ENCODE data around the gene CHCHD10. TPM values are rescaled to one million over a fixed set of nuclear protein-coding genes. Genes with fewer than 3 reads are reported as not detected.

Gene CHCHD10
- polyA plus RNA-seq, 1 of the 3 experiments (the other 2 are of a cell fraction) = 70.1 TPM

DNA sequence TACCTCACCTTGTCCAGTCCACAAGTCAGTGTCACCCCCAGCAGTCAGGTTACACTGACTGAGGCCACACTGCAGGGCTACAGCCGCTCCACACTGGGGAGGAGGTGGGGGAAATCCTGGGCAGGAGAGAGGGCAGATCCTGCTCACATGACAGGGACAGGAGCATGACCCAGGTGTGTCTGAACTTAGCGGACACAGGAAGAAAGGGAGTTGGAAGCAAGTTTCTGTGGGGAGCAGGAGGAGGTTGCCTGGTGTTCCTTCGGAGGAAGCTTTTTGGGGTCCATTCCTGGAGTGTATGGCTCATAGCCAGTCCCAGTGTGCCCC is 10.8 kb upstream of the CHCHD10 start:
- Histone ChIP-seq H3K27ac (ENCODE audit: low read depth in 2 of 2, low read length in 1 of 2) (no peak overlapping the region), H3K4me1 (ENCODE audit: control insufficient read depth in 1 of 2, insufficient read depth in 2 of 2, low read depth in 1 of 2, low read length in 1 of 2) (peaks cover 0 to 30% of the 10 kb centered on the region in 2 experiments; a peak in 2 of 4 replicates), H3K4me2 (no peak overlapping the region), H3K36me3 (replicated peaks in 1 of 2; ENCODE audit: control insufficient read depth in 1 of 2, insufficient read depth in 2 of 2, low read length in 1 of 2) (peaks cover 0 to 3% of the 10 kb centered on the region in 2 experiments), H2AFZ (ENCODE audit: low read depth) (no peak overlapping the region), H3F3A (replicated peaks; ENCODE audit: insufficient read depth) (peaks cover 10% of the 10 kb centered on the region), H3K27me3 (ENCODE audit: insufficient read depth) (no peaks in the 10 kb centered on the region), H3K9me3 (no peaks in the 10 kb centered on the region), H3K4me3 (ENCODE audit: low read depth in 2 of 2, low read length in 1 of 2) (no peak overlapping the region), H3K9ac (no peak overlapping the region), H3K79me2 (ENCODE audit: insufficient read depth) (no peaks in the 10 kb centered on the region), H4K20me1 (ENCODE audit: insufficient read depth) (no peaks in the 10 kb centered on the region), H3K9me2 (no peaks in the 10 kb centered on the region)
- no peak for DNase-seq
- ChIA-PET POLR2A (no interaction called here), CTCF (interaction anchor here (1.1 to 2.4 kb wide), 5 partner anchors 9 to 71 kb away, joined by 3 to 13 read pairs (median 6); partner anchors contain the start of gene CHCHD10)
- WGBS (ENCODE audit: low lambda C conversion rate) = 93% methylated on average over 3 of the region's 3 CpGs
- TF ChIP-seq GABPA (IDR thresholded peaks at IDR 0.05; ENCODE audit: low read depth) = no peak

DNA sequence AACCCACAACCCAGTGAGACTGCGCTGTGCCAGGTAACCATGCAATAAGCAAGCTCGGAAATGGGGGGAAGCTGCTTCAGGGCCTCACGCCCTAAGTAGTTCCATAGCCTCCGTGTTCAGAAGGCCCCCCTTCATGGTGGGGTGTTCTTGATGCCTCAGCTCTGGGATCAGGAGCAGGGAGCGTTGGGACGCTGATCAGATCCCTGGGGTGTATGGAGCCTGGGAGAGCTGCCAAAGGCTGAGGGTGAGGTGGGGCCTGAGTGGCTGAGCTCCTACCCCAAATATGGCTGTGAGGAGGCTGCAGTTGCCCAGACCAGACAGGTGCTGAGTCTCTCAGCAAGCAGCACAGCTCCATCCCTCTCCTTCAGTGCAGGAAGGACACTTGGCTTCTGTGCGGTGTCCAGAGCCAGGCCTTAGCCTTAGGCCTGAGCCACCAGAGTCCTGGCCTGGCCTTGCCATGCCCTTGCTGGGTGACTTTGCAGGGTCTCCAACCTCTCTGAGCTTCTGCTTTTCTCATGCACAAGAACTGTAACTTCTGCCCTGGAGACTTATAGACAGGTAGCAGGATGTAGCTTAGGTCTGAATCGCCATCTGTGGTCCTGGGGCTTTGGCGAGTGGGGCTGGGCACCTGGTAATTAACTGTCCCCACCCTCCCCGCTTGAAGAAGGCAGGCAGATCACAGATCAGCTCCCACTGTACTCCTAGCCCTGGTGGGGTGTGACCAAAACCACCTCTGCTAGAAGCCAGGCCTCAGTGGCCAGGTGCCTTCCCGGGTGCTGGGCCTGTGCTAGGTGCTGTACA is 10.2 kb upstream of the CHCHD10 start:
- H3K4me1 ChIP-seq (ENCODE audit: control insufficient read depth in 1 of 2, insufficient read depth in 2 of 2, low read depth in 1 of 2, low read length in 1 of 2) = peaks cover 0 to 35% of the 10 kb centered on the region in 2 experiments; a peak in 2 of 4 replicates

GRCh38 chr22:23775779-23776375 is 8.1 kb upstream of the CHCHD10 start:
- no peaks in the 10 kb centered on the region for H3K9me3 ChIP-seq
- no peaks in the 10 kb centered on the region for H3K79me2 ChIP-seq (ENCODE audit: insufficient read depth)
- POLR2A ChIA-PET = interaction anchor here (1.0 kb wide), 1 partner anchor 70 kb away, joined by 3 read pairs; no protein-coding TSS in a partner anchor
- no peak overlapping the region for H3K9ac ChIP-seq
- no peak overlapping the region for H3K4me2 ChIP-seq
- peaks cover 0 to 3% of the 10 kb centered on the region in 2 experiments for H3K36me3 ChIP-seq (replicated peaks in 1 of 2; ENCODE audit: control insufficient read depth in 1 of 2, insufficient read depth in 2 of 2, low read length in 1 of 2)
- no peak overlapping the region for H3K4me3 ChIP-seq (ENCODE audit: low read depth in 2 of 2, low read length in 1 of 2)
- no peak overlapping the region for H3K27ac ChIP-seq (ENCODE audit: low read depth in 2 of 2, low read length in 1 of 2)
- peaks cover 4 to 35% of the 10 kb centered on the region in 2 experiments; a peak in 2 of 4 replicates for H3K4me1 ChIP-seq (ENCODE audit: control insufficient read depth in 1 of 2, insufficient read depth in 2 of 2, low read depth in 1 of 2, low read length in 1 of 2)
- peaks cover 16% of the 10 kb centered on the region for H3F3A ChIP-seq (replicated peaks; ENCODE audit: insufficient read depth)
- 100% methylated on average over 2 of the region's 3 CpGs for WGBS (ENCODE audit: low lambda C conversion rate)
- H3K9me2 ChIP-seq = no peaks in the 10 kb centered on the region
- CTCF ChIA-PET = interaction anchor here (0.8 to 14.9 kb wide), 4 partner anchors 9 to 81 kb away, joined by 3 to 277 read pairs (median 8); partner anchors contain the start of gene SLC2A11
- TF ChIP-seq CTCF (IDR thresholded peaks at IDR 0.05) (peak; percentile 11; the same call in 1 of the 2 replicates), ELF1 (IDR thresholded peaks at IDR 0.05) (no peak), TEAD4 (IDR thresholded peaks at IDR 0.05; ENCODE audit: borderline replicate concordance, insufficient read depth) (no peak), USF2 (IDR thresholded peaks at IDR 0.05; ENCODE audit: borderline replicate concordance, low read depth, low read length) (no peak)
- DNase-seq = no peak
- H4K20me1 ChIP-seq (ENCODE audit: insufficient read depth) = no peaks in the 10 kb centered on the region
- H2AFZ ChIP-seq (ENCODE audit: low read depth) = no peak overlapping the region
- no peaks in the 10 kb centered on the region for H3K27me3 ChIP-seq (ENCODE audit: insufficient read depth)

More for the DNA sequence above, 10.2 kb upstream of the CHCHD10 start:
- Histone ChIP-seq H3K4me2 (no peak overlapping the region), H3K27ac (ENCODE audit: low read depth in 2 of 2, low read length in 1 of 2) (no peak overlapping the region), H4K20me1 (ENCODE audit: insufficient read depth) (no peaks in the 10 kb centered on the region), H3K4me3 (ENCODE audit: low read depth in 2 of 2, low read length in 1 of 2) (no peak overlapping the region), H3F3A (replicated peaks; ENCODE audit: insufficient read depth) (peaks cover 10% of the 10 kb centered on the region), H3K79me2 (ENCODE audit: insufficient read depth) (no peaks in the 10 kb centered on the region), H3K27me3 (ENCODE audit: insufficient read depth) (no peaks in the 10 kb centered on the region), H3K9me2 (no peaks in the 10 kb centered on the region), H3K9ac (no peak overlapping the region), H3K9me3 (no peaks in the 10 kb centered on the region), H3K36me3 (replicated peaks in 1 of 2; ENCODE audit: control insufficient read depth in 1 of 2, insufficient read depth in 2 of 2, low read length in 1 of 2) (peaks cover 0 to 3% of the 10 kb centered on the region in 2 experiments), H2AFZ (ENCODE audit: low read depth) (no peak overlapping the region)
- no peak for DNase-seq
- 90% methylated on average over 4 of the region's 11 CpGs for WGBS (ENCODE audit: low lambda C conversion rate)
- ChIA-PET POLR2A (interaction anchor here (0.6 kb wide), 1 partner anchor 15 kb away, joined by 3 read pairs; no protein-coding TSS in a partner anchor), CTCF (interaction anchor here (0.9 to 2.4 kb wide), 6 partner anchors 8 to 72 kb away, joined by 3 to 13 read pairs (median 4); partner anchors contain the start of genes CHCHD10 and SMARCB1)
- no peak for TF ChIP-seq EP300 (IDR thresholded peaks at IDR 0.05; ENCODE audit: borderline replicate concordance in 1 of 2, low read depth in 1 of 2, low read length in 1 of 2)
- no peak for TF ChIP-seq GATA2 (CRISPR knock-in tag; IDR thresholded peaks at IDR 0.05)
- no peak for TF ChIP-seq SMC3 (IDR thresholded peaks at IDR 0.05; ENCODE audit: low read depth, low read length)
